ENCODE measurements around the gene NFE2L3. TPM values are rescaled to one million over a fixed set of nuclear protein-coding genes. Genes with fewer than 3 reads are reported as not detected.

The NFE2L3 gene
- total RNA-seq, 2 donors from 2014 or later, result 4.9 to 6.6 TPM

DNA sequence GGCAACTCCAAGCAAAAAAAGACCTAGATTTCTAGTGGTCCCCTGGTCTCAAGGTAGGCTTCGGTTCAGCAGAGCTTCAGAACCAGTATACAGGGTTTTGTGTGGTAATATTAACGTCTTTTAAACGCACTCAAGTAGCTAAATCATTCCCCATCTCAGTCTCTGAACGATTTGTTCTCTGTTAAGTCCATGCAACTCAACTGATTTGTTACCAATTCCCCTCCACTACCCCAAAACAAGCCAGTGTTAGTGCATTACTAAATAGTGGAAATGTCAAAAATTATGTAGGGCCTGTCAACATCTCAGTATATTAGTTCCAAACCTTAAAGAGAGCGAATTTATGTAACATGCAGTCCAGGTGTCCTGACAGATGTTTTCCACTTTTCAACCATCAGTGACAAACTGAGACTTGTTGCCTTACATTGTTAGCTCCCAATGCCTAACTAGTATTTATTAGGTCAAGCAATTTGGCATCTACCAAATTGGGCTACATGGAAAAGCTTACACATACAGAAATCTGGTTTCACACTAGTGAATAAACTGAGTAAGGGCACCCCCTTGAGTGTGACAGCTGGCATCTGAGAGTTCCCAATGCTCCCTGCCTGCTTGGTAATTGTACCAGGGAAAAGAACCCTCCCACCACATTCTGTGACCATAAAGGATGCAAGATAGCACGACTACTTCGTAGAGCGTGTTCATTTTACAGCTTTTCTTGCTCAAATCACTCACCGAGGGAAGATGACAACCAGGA is 36.4 kb downstream of the NFE2L3 start:
- Histone ChIP-seq H3K27me3 (no peaks in the 10 kb centered on the region), H3K4me3 (no peak overlapping the region), H3K36me3 (replicated peaks in 1 of 2; ENCODE audit: insufficient read depth in 1 of 2, low read depth in 2 of 2) (peaks cover 22 to 48% of the 10 kb centered on the region in 2 donors), H3K9me3 (no peaks in the 10 kb centered on the region), H3K27ac (peak overlapping the region in 1 of 4 donors; percentile 2), H3K4me1 (peaks cover 74% of the 10 kb centered on the region)
- 88 to 90% methylated on average over 9 of the region's 9 CpGs for WGBS, 2 donors
- intact Hi-C loops (cut with DNase I), result no loop called here
- DNase-seq (no peak), ATAC-seq (no peak)
- TF ChIP-seq, protein P1, sequence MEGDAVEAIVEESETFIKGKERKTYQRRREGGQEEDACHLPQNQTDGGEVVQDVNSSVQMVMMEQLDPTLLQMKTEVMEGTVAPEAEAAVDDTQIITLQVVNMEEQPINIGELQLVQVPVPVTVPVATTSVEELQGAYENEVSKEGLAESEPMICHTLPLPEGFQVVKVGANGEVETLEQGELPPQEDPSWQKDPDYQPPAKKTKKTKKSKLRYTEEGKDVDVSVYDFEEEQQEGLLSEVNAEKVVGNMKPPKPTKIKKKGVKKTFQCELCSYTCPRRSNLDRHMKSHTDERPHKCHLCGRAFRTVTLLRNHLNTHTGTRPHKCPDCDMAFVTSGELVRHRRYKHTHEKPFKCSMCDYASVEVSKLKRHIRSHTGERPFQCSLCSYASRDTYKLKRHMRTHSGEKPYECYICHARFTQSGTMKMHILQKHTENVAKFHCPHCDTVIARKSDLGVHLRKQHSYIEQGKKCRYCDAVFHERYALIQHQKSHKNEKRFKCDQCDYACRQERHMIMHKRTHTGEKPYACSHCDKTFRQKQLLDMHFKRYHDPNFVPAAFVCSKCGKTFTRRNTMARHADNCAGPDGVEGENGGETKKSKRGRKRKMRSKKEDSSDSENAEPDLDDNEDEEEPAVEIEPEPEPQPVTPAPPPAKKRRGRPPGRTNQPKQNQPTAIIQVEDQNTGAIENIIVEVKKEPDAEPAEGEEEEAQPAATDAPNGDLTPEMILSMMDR (IDR thresholded peaks at IDR 0.05), result no peak
- TF ChIP-seq POLR2A (IDR thresholded peaks at IDR 0.05), result peak in 1 of 3 donors; percentile 6

DNA sequence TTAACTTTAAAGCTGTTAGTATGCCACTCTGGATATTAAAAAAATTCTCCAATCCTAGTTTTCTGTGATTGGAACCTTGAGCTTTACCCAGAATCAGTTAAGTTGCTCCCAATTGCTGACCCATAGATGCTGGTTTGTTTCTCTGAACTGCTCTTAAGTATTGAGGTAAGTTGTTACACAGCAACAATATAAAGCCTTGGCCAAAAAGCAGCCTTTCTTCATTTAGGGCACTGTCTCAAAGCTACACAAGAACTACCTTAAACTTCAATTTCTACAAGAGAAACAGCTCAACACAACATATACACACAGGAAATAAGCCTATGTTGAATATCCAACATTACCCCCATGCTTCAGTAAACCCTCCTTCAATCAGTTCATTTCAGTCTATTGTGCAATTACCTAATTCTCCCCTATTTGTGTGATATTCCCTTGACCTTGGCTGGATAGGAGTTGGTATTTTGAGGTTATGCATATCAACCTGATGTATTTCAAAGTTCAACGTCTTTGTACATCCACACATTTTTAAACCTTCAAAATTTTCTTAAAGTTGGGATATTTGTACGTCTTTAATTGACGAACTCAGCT is 37.1 kb downstream of the NFE2L3 start:
- Histone ChIP-seq H3K27me3 (no peaks in the 10 kb centered on the region), H3K9me3 (no peaks in the 10 kb centered on the region), H3K4me1 (peaks cover 74% of the 10 kb centered on the region), H3K36me3 (replicated peaks in 1 of 2; ENCODE audit: insufficient read depth in 1 of 2, low read depth in 2 of 2) (peaks cover 22 to 55% of the 10 kb centered on the region in 2 donors), H3K4me3 (no peak overlapping the region), H3K27ac (peak overlapping the region in 1 of 4 donors; percentile 2)
- no peak for ATAC-seq
- no peak for DNase-seq
- intact Hi-C loops (cut with DNase I), result no loop called here
- WGBS, 2 donors, result 85% methylated on average over 3 of the region's 3 CpGs
- TF ChIP-seq, protein P1 (IDR thresholded peaks at IDR 0.05), result no peak
- TF ChIP-seq POLR2A (IDR thresholded peaks at IDR 0.05), result no peak

DNA sequence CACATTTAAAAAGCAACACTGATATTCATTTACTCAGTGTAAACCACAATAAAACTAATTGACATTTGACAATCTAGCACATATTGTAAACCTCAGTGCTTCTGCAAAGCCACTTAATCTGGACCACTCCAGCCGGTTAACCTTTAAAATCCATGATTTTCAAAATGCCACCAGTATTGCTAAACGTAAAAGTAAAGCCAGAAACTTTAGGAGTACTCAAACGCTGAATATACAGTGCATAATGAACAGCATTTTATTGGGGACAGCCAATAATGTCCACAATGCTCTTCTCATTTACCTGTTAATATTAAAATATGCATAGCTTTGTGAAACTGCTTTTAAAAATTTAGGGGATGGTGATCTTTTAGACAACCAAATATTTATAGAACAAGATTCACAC is 37.7 kb downstream of the NFE2L3 start:
- intact Hi-C loops (cut with DNase I), result no loop called here
- no peak overlapping the region for H3K4me3 ChIP-seq
- H3K27me3 ChIP-seq, result no peaks in the 10 kb centered on the region
- DNase-seq (no peak), ATAC-seq (no peak)
- peak in 1 of 3 donors; percentile 7 for TF ChIP-seq POLR2A (IDR thresholded peaks at IDR 0.05)
- TF ChIP-seq, protein P1 (IDR thresholded peaks at IDR 0.05), result no peak
- peaks cover 77% of the 10 kb centered on the region for H3K4me1 ChIP-seq
- H3K36me3 ChIP-seq (replicated peaks in 1 of 2; ENCODE audit: insufficient read depth in 1 of 2, low read depth in 2 of 2), result peaks cover 22 to 57% of the 10 kb centered on the region in 2 donors
- no peak overlapping the region for H3K27ac ChIP-seq
- 86 to 89% methylated on average over 3 of the region's 3 CpGs for WGBS, 2 donors
- H3K9me3 ChIP-seq, result no peaks in the 10 kb centered on the region

DNA sequence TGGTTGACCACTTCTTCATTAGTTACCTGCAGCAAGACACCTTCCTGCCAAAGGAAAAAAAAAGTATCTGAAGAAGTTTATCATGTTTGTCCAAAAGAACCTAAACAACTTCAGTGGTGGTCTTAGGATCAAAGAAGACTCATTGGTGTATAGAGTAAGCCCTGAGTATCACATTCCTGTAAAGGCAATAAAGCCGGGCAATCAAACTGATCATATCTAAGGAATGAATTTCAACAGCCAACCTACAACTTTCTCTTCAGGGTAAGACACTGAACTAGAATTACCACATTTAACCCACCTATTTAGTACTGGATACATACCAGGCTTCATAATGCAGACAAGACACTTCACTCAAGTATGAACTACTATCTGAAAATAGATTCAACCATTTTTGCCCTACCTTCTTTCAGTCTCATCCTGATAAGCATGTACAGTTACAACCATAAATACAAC is 38.4 kb downstream of the NFE2L3 start:
- Histone ChIP-seq H3K27me3 (no peaks in the 10 kb centered on the region), H3K36me3 (replicated peaks in 1 of 2; ENCODE audit: insufficient read depth in 1 of 2, low read depth in 2 of 2) (peaks cover 22 to 61% of the 10 kb centered on the region in 2 donors), H3K4me1 (peaks cover 78% of the 10 kb centered on the region), H3K27ac (no peak overlapping the region), H3K9me3 (no peaks in the 10 kb centered on the region), H3K4me3 (no peak overlapping the region)
- DNase-seq (no peak), ATAC-seq (no peak)
- 84 to 100% methylated on average over 1 of the region's 1 CpG for WGBS, 2 donors
- TF ChIP-seq, protein P1 (IDR thresholded peaks at IDR 0.05), result no peak
- TF ChIP-seq POLR2A (IDR thresholded peaks at IDR 0.05), result no peak
- intact Hi-C loops (cut with DNase I), result no loop called here

Data from body of pancreas (tissue), 4 donors.